WTC11 (cell line): ENCODE measurements around the gene NEK7. TPM values are rescaled to one million over a fixed set of nuclear protein-coding genes. Genes with fewer than 3 reads are reported as not detected.

Source experiments
- ATAC-seq: fragments of 200-7000 bp; cut with Tn5 transposase; 2 replicates; pipeline ENCODE4 v1.10.0; 2021; ENCODE audit warnings: mild to moderate bottlenecking, moderate library complexity
- CTCF ChIA-PET: fragments of 300-600 bp; sonication (Branson Sonifier 250); formaldehyde crosslinking; loops from one replicate; lab custom pipeline; 2021; ENCODE audit warnings: antibody characterized with exemption; lab: Charles Lee
- POLR2A ChIA-PET: fragments of 350-600 bp; sonication (Branson Sonifier 250); formaldehyde crosslinking; loops from one replicate; lab custom pipeline; 2021; ENCODE audit warnings: antibody characterized with exemption; lab: Charles Lee
- DNase-seq: peaks from one replicate; pipeline ENCODE4 v3.0.0; 2021; ENCODE audit warnings: low spot score
- H3K27ac Mint-ChIP-seq: 2 replicates; pipeline ENCODE4 v1.8.0; 2021; ENCODE audit warnings: mixed read lengths
- H3K27me3 Mint-ChIP-seq: 2 replicates; pipeline ENCODE4 v1.8.0; 2021; ENCODE audit warnings: low read depth, mild to moderate bottlenecking, moderate library complexity, mixed read lengths
- H3K36me3 Mint-ChIP-seq: 2 replicates; pipeline ENCODE4 v1.8.0; 2021; ENCODE audit warnings: mixed read lengths
- H3K4me1 Mint-ChIP-seq: 2 replicates; pipeline ENCODE4 v1.8.0; 2022; ENCODE audit warnings: mixed read lengths
- H3K4me3 Mint-ChIP-seq: 2 replicates; pipeline ENCODE4 v1.8.0; 2021; ENCODE audit warnings: mild to moderate bottlenecking, moderate library complexity, mixed read lengths
- H3K9me3 Mint-ChIP-seq: 2 replicates; pipeline ENCODE4 v1.8.0; 2021; ENCODE audit warnings: mixed read lengths
- ATF1 ChIP-seq: sonication (generic); formaldehyde crosslinking; IDR thresholded peaks from 2 replicates; pipeline ENCODE4 v1.8.1; 2023; ENCODE audit warnings: mild to moderate bottlenecking, moderate library complexity, missing genetic modification reagents
- CREB1 ChIP-seq: sonication (generic); formaldehyde crosslinking; IDR thresholded peaks from 2 replicates; pipeline ENCODE4 v1.8.0; 2023; ENCODE audit warnings: mild to moderate bottlenecking, missing genetic modification reagents
- NFE2L1 ChIP-seq: sonication (generic); formaldehyde crosslinking; IDR thresholded peaks from 2 replicates; pipeline ENCODE4 v1.8.1; 2023; ENCODE audit warnings: missing genetic modification reagents
- NR1H2 ChIP-seq: sonication (generic); formaldehyde crosslinking; IDR thresholded peaks from 2 replicates; pipeline ENCODE4 v1.9.0; 2021; ENCODE audit warnings: mild to moderate bottlenecking, moderate library complexity, missing genetic modification reagents
- SOX15 ChIP-seq: fragments of 250-450 bp; sonication (Bioruptor Pico); IDR thresholded peaks from 2 replicates; pipeline ENCODE4 v1.9.0; 2021; ENCODE audit warnings: mild to moderate bottlenecking
- TEAD1 ChIP-seq: sonication (generic); formaldehyde crosslinking; IDR thresholded peaks from 2 replicates; pipeline ENCODE4 v1.8.0; 2022; ENCODE audit warnings: mild to moderate bottlenecking, missing genetic modification reagents
- total RNA-seq: library from RNA; stranded (reverse); gene quantifications from 3 replicates; pipeline ENCODE4 v1.2.3, GENCODE V29; 2021
- TF ChIP-seq, protein P1 (sequence below): fragments of 250-450 bp; sonication (Bioruptor Pico); IDR thresholded peaks from 2 replicates; pipeline ENCODE4 v1.8.0; 2021; ENCODE audit warnings: mild to moderate bottlenecking
- TF ChIP-seq, protein P2 (sequence below): fragments of 250-450 bp; sonication (Bioruptor Pico); IDR thresholded peaks from 2 replicates; pipeline ENCODE4 v1.9.0; 2021; ENCODE audit warnings: mild to moderate bottlenecking, borderline replicate concordance
- TF ChIP-seq, protein P3 (sequence below): sonication (generic); formaldehyde crosslinking; IDR thresholded peaks from 2 replicates; pipeline ENCODE4 v1.8.1; 2023; ENCODE audit warnings: mild to moderate bottlenecking, moderate library complexity, missing genetic modification reagents
- TF ChIP-seq, protein P4 (sequence below): sonication (generic); formaldehyde crosslinking; IDR thresholded peaks from 2 replicates; pipeline ENCODE4 v1.8.1; 2022; ENCODE audit warnings: low read depth, missing genetic modification reagents, borderline replicate concordance
- TF ChIP-seq, protein P5 (sequence below): sonication (generic); formaldehyde crosslinking; IDR thresholded peaks from 2 replicates; pipeline ENCODE4 v1.8.0; 2023; ENCODE audit warnings: missing genetic modification reagents, mild to moderate bottlenecking, borderline replicate concordance
- TF ChIP-seq, protein P6 (sequence below): sonication (generic); formaldehyde crosslinking; IDR thresholded peaks from 2 replicates; pipeline ENCODE4 v1.8.0; 2023; ENCODE audit warnings: mild to moderate bottlenecking, missing genetic modification reagents
- TF ChIP-seq, protein P7 (sequence below): fragments of 250-450 bp; sonication (Bioruptor Pico); IDR thresholded peaks from 2 replicates; pipeline ENCODE4 v2.1.2; 2022; ENCODE audit warnings: mild to moderate bottlenecking, moderate library complexity
- TF ChIP-seq, protein P8 (sequence below): sonication (generic); formaldehyde crosslinking; IDR thresholded peaks from 2 replicates; pipeline ENCODE4 v1.8.0; 2022; ENCODE audit warnings: mild to moderate bottlenecking, missing genetic modification reagents
- TF ChIP-seq, protein P9 (sequence below): sonication (generic); formaldehyde crosslinking; IDR thresholded peaks from 2 replicates; pipeline ENCODE4 v1.8.1; 2022; ENCODE audit warnings: low read depth, mild to moderate bottlenecking, moderate library complexity, missing genetic modification reagents, borderline replicate concordance

The NEK7 gene
- total RNA-seq, 1 experiment from 2014 or later: 10.3 TPM

DNA sequence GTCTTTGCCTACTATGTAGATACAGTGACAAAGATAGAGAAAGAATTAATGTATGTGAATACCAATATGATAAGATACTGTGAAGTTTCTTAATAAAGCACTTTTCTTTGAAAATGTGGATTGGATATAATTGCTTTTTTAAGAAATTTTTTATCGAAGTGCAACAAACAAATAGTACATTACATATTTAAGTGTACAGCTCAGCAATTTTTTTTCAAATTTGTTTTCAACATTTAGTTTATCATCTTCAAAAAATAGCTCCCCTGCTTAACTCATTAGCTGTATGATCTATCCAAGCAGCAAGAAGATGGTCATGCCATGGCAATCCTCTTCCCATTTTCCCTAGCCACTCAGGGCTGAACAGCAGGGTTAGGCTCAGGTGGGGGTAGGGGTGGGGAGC, 40.5 kb downstream of the NEK7 start (continued):
- TF ChIP-seq, protein P1, sequence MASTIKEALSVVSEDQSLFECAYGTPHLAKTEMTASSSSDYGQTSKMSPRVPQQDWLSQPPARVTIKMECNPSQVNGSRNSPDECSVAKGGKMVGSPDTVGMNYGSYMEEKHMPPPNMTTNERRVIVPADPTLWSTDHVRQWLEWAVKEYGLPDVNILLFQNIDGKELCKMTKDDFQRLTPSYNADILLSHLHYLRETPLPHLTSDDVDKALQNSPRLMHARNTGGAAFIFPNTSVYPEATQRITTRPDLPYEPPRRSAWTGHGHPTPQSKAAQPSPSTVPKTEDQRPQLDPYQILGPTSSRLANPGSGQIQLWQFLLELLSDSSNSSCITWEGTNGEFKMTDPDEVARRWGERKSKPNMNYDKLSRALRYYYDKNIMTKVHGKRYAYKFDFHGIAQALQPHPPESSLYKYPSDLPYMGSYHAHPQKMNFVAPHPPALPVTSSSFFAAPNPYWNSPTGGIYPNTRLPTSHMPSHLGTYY (CRISPR knock-in tag): no peak
- TF ChIP-seq NFE2L1 (CRISPR knock-in tag): no peak

DNA sequence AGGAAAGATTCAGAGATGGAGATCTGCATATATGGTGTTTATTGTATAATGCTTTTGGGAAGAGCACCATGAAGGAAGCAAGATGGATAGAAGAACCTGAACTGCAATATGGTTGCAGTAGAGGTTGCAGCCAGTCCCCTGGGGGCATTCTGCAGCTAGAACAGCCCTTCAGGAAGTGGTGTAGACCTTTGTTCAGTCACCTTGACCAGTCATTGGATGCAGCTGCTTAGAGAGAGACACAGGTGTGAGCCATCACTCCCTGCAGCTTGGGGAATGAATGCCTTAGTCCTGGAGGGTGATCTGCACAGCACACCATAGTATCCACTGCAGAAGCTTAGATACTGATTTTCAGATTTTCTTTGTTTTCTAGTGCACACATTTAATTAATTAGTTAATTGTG, 42.3 kb downstream of the NEK7 start:
- no peak overlapping the region for H3K27ac Mint-ChIP-seq
- DNase-seq (no peak), ATAC-seq (peak; percentile 89)
- H3K36me3 Mint-ChIP-seq: no peaks in the 10 kb centered on the region
- H3K4me1 Mint-ChIP-seq: peaks cover 15% of the 10 kb centered on the region
- CTCF ChIA-PET: interaction anchor here (1.1 kb wide), 1 partner anchor 160 kb away, joined by 3 read pairs; no protein-coding TSS in a partner anchor
- no peak overlapping the region for H3K4me3 Mint-ChIP-seq
- H3K27me3 Mint-ChIP-seq: no peaks in the 10 kb centered on the region
- POLR2A ChIA-PET: interaction anchor here (1.1 kb wide), 1 partner anchor 42 kb away, joined by 4 read pairs; the partner anchor contains the start of gene NEK7
- no peaks in the 10 kb centered on the region for H3K9me3 Mint-ChIP-seq
- no peak for TF ChIP-seq SOX15 (CRISPR knock-in tag)
- TF ChIP-seq ATF1 (CRISPR knock-in tag): no peak
- TF ChIP-seq, protein P2, sequence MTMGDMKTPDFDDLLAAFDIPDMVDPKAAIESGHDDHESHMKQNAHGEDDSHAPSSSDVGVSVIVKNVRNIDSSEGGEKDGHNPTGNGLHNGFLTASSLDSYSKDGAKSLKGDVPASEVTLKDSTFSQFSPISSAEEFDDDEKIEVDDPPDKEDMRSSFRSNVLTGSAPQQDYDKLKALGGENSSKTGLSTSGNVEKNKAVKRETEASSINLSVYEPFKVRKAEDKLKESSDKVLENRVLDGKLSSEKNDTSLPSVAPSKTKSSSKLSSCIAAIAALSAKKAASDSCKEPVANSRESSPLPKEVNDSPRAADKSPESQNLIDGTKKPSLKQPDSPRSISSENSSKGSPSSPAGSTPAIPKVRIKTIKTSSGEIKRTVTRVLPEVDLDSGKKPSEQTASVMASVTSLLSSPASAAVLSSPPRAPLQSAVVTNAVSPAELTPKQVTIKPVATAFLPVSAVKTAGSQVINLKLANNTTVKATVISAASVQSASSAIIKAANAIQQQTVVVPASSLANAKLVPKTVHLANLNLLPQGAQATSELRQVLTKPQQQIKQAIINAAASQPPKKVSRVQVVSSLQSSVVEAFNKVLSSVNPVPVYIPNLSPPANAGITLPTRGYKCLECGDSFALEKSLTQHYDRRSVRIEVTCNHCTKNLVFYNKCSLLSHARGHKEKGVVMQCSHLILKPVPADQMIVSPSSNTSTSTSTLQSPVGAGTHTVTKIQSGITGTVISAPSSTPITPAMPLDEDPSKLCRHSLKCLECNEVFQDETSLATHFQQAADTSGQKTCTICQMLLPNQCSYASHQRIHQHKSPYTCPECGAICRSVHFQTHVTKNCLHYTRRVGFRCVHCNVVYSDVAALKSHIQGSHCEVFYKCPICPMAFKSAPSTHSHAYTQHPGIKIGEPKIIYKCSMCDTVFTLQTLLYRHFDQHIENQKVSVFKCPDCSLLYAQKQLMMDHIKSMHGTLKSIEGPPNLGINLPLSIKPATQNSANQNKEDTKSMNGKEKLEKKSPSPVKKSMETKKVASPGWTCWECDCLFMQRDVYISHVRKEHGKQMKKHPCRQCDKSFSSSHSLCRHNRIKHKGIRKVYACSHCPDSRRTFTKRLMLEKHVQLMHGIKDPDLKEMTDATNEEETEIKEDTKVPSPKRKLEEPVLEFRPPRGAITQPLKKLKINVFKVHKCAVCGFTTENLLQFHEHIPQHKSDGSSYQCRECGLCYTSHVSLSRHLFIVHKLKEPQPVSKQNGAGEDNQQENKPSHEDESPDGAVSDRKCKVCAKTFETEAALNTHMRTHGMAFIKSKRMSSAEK (CRISPR knock-in tag): no peak
- TF ChIP-seq, protein P3, sequence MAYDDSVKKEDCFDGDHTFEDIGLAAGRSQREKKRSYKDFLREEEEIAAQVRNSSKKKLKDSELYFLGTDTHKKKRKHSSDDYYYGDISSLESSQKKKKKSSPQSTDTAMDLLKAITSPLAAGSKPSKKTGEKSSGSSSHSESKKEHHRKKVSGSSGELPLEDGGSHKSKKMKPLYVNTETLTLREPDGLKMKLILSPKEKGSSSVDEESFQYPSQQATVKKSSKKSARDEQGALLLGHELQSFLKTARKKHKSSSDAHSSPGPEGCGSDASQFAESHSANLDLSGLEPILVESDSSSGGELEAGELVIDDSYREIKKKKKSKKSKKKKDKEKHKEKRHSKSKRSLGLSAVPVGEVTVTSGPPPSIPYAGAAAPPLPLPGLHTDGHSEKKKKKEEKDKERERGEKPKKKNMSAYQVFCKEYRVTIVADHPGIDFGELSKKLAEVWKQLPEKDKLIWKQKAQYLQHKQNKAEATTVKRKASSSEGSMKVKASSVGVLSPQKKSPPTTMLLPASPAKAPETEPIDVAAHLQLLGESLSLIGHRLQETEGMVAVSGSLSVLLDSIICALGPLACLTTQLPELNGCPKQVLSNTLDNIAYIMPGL (CRISPR knock-in tag): no peak
- TF ChIP-seq NR1H2 (CRISPR knock-in tag): no peak
- TF ChIP-seq TEAD1: no peak
- TF ChIP-seq, protein P4, sequence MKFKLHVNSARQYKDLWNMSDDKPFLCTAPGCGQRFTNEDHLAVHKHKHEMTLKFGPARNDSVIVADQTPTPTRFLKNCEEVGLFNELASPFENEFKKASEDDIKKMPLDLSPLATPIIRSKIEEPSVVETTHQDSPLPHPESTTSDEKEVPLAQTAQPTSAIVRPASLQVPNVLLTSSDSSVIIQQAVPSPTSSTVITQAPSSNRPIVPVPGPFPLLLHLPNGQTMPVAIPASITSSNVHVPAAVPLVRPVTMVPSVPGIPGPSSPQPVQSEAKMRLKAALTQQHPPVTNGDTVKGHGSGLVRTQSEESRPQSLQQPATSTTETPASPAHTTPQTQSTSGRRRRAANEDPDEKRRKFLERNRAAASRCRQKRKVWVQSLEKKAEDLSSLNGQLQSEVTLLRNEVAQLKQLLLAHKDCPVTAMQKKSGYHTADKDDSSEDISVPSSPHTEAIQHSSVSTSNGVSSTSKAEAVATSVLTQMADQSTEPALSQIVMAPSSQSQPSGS (CRISPR knock-in tag): no peak
- TF ChIP-seq, protein P5, sequence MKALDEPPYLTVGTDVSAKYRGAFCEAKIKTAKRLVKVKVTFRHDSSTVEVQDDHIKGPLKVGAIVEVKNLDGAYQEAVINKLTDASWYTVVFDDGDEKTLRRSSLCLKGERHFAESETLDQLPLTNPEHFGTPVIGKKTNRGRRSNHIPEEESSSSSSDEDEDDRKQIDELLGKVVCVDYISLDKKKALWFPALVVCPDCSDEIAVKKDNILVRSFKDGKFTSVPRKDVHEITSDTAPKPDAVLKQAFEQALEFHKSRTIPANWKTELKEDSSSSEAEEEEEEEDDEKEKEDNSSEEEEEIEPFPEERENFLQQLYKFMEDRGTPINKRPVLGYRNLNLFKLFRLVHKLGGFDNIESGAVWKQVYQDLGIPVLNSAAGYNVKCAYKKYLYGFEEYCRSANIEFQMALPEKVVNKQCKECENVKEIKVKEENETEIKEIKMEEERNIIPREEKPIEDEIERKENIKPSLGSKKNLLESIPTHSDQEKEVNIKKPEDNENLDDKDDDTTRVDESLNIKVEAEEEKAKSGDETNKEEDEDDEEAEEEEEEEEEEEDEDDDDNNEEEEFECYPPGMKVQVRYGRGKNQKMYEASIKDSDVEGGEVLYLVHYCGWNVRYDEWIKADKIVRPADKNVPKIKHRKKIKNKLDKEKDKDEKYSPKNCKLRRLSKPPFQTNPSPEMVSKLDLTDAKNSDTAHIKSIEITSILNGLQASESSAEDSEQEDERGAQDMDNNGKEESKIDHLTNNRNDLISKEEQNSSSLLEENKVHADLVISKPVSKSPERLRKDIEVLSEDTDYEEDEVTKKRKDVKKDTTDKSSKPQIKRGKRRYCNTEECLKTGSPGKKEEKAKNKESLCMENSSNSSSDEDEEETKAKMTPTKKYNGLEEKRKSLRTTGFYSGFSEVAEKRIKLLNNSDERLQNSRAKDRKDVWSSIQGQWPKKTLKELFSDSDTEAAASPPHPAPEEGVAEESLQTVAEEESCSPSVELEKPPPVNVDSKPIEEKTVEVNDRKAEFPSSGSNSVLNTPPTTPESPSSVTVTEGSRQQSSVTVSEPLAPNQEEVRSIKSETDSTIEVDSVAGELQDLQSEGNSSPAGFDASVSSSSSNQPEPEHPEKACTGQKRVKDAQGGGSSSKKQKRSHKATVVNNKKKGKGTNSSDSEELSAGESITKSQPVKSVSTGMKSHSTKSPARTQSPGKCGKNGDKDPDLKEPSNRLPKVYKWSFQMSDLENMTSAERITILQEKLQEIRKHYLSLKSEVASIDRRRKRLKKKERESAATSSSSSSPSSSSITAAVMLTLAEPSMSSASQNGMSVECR (CRISPR knock-in tag): no peak
- no peak for TF ChIP-seq CREB1 (CRISPR knock-in tag)
- TF ChIP-seq, protein P6, sequence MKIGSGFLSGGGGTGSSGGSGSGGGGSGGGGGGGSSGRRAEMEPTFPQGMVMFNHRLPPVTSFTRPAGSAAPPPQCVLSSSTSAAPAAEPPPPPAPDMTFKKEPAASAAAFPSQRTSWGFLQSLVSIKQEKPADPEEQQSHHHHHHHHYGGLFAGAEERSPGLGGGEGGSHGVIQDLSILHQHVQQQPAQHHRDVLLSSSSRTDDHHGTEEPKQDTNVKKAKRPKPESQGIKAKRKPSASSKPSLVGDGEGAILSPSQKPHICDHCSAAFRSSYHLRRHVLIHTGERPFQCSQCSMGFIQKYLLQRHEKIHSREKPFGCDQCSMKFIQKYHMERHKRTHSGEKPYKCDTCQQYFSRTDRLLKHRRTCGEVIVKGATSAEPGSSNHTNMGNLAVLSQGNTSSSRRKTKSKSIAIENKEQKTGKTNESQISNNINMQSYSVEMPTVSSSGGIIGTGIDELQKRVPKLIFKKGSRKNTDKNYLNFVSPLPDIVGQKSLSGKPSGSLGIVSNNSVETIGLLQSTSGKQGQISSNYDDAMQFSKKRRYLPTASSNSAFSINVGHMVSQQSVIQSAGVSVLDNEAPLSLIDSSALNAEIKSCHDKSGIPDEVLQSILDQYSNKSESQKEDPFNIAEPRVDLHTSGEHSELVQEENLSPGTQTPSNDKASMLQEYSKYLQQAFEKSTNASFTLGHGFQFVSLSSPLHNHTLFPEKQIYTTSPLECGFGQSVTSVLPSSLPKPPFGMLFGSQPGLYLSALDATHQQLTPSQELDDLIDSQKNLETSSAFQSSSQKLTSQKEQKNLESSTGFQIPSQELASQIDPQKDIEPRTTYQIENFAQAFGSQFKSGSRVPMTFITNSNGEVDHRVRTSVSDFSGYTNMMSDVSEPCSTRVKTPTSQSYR (CRISPR knock-in tag): no peak
- TF ChIP-seq, protein P7, sequence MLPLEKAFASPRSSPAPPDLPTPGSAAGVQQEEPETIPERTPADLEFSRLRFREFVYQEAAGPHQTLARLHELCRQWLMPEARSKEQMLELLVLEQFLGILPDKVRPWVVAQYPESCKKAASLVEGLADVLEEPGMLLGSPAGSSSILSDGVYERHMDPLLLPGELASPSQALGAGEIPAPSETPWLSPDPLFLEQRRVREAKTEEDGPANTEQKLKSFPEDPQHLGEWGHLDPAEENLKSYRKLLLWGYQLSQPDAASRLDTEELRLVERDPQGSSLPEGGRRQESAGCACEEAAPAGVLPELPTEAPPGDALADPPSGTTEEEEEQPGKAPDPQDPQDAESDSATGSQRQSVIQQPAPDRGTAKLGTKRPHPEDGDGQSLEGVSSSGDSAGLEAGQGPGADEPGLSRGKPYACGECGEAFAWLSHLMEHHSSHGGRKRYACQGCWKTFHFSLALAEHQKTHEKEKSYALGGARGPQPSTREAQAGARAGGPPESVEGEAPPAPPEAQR: no peak; the same call in 1 of the 2 replicates
- TF ChIP-seq, protein P8, sequence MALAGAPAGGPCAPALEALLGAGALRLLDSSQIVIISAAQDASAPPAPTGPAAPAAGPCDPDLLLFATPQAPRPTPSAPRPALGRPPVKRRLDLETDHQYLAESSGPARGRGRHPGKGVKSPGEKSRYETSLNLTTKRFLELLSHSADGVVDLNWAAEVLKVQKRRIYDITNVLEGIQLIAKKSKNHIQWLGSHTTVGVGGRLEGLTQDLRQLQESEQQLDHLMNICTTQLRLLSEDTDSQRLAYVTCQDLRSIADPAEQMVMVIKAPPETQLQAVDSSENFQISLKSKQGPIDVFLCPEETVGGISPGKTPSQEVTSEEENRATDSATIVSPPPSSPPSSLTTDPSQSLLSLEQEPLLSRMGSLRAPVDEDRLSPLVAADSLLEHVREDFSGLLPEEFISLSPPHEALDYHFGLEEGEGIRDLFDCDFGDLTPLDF: no peak
- TF ChIP-seq, protein P9, sequence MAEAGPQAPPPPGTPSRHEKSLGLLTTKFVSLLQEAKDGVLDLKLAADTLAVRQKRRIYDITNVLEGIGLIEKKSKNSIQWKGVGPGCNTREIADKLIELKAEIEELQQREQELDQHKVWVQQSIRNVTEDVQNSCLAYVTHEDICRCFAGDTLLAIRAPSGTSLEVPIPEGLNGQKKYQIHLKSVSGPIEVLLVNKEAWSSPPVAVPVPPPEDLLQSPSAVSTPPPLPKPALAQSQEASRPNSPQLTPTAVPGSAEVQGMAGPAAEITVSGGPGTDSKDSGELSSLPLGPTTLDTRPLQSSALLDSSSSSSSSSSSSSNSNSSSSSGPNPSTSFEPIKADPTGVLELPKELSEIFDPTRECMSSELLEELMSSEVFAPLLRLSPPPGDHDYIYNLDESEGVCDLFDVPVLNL: no peak
